Esophagus muscularis mucosa (tissue), 4 donors: Measurements from ENCODE around the gene MBTPS1. TPM values are rescaled to one million over a fixed set of nuclear protein-coding genes. Genes with fewer than 3 reads are reported as not detected.

Source experiments
- DNase-seq: peaks from one replicate; pipeline ENCODE4 v3.0.0-alpha.2; 2017; ENCODE audit errors: extremely low spot score
- H3K27ac ChIP-seq, 4 donors: fragments of 200-600 bp; sonication (generic); replicated peaks in 1 of 4; 1 replicate in 3 of 4; 2 replicates in 1 of 4; pipeline ENCODE4 v1.5.1; 2016 to 2019; ENCODE audit warnings: mild to moderate bottlenecking in 1 of 4
- H3K27me3 ChIP-seq, 4 donors: fragments of 200-600 bp; sonication (generic); one replicate each; pipeline versions ENCODE4 v1.5.1 to v1.6.0; 2016 to 2019
- H3K36me3 ChIP-seq, 4 donors: fragments of 200-600 bp; sonication (generic); one replicate each; pipeline ENCODE4 v1.5.1; 2016 to 2019
- H3K4me1 ChIP-seq, 4 donors: fragments of 200-600 bp; sonication (generic); one replicate each; pipeline ENCODE4 v1.5.1; 2016 to 2019
- H3K4me3 ChIP-seq, 4 donors: fragments of 200-600 bp; sonication (generic); 1 replicate in 2 of 4; 2 replicates in 2 of 4; pipeline ENCODE4 v1.5.1; 2016 to 2019; ENCODE audit warnings: mild to moderate bottlenecking in 4 of 4, moderate library complexity in 1 of 4
- H3K9me3 ChIP-seq, 4 donors: fragments of 200-600 bp; sonication (generic); 1 replicate in 3 of 4; 2 replicates in 1 of 4; pipeline ENCODE4 v1.5.1; 2016 to 2019
- EP300 ChIP-seq: sonication (generic); formaldehyde crosslinking; IDR thresholded peaks from one replicate; pipeline ENCODE4 v1.6.1; 2017; ENCODE audit warnings: antibody characterized with exemption
- POLR2A ChIP-seq: fragments of 450-650 bp; IDR thresholded peaks from one replicate; pipeline ENCODE4 v1.6.1; 2017; ENCODE audit warnings: antibody characterized with exemption, moderate library complexity, mild to moderate bottlenecking, low read depth
- POLR2AphosphoS5 ChIP-seq, 2 donors: sonication (generic); formaldehyde crosslinking; IDR thresholded peaks; one replicate each; pipeline ENCODE4 v1.6.1; 2017; ENCODE audit warnings: antibody characterized with exemption in 2 of 2
- WGBS: methylation state at CpG from one replicate; pipeline ENCODE4 v1.1.5; 2018; 5-methylcytosine and 5-hydroxymethylcytosine counted together
- intact Hi-C: fragments of 100-400 bp; cut with DNase I; formaldehyde crosslinking; loops from one replicate; pipeline ENCODE4 v1.15.1; 2023
- total RNA-seq, 4 donors: library from RNA; depleted of rRNA; stranded (reverse); fragments of >200 nt; gene quantifications; one replicate each; pipeline versions ENCODE4 v1.1.0 to v1.2.1, GENCODE V29; 2016
- TF ChIP-seq, protein P1 (sequence below), 3 experiments: fragments of 200-600 bp in 2 of 3; fragments of 450-650 bp in 1 of 3; sonication (generic) in 2 of 3; IDR thresholded peaks; one replicate each; pipeline ENCODE4 v1.5.1; 2017 to 2019; ENCODE audit warnings: antibody characterized with exemption in 3 of 3, mild to moderate bottlenecking in 2 of 3, moderate library complexity in 1 of 3

MBTPS1 gene
- total RNA-seq, 4 donors from 2014 or later = 72.4 to 86.6 (median 82.6) TPM

DNA sequence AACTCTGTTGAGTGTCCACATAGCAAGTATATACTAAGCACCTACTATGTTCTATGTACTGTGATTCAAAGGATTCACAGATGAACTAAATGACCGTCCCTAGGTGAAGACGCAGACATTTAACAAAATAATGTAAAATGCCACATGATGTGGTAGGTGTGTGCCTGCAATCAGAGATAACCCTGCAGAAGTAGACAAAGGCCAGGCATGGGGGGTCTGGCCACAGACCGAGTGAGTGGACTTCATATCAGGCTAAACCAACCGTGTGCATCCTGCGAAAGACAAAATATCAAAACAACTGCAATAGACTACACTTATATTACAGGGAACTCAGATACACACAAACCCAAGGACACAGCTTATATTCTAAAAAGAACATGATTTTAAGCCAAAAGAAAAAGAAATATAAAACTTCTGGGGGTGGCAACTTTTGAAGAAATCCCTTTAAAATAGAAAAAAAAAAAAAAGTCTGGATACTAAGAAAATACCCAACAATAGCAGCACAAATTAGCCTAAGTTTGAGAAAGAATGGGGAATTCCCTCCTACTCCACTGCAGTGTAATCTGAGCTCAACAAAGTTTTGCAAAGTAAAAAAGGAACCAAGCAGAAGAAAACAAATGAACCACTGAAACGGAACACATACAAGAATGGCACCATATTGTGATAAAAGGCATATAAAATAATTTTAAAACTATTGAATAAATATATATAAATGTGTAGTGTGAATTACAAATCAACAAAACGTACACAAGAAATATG lies 16.0 kb upstream of the MBTPS1 start:
- Histone ChIP-seq H3K27ac (no peak overlapping the region), H3K4me3 (no peak overlapping the region), H3K36me3 (peaks cover 0 to 35% (median 23%) of the 10 kb centered on the region in 4 donors), H3K27me3 (no peaks in the 10 kb centered on the region), H3K4me1 (peaks cover 0 to 7% (median 0%) of the 10 kb centered on the region in 4 donors), H3K9me3 (no peaks in the 10 kb centered on the region)
- intact Hi-C loops = no loop called here
- no peak for DNase-seq
- WGBS = 92% methylated on average over 7 of the region's 7 CpGs
- no peak for TF ChIP-seq POLR2A
- TF ChIP-seq EP300 = no peak
- TF ChIP-seq, protein P1, sequence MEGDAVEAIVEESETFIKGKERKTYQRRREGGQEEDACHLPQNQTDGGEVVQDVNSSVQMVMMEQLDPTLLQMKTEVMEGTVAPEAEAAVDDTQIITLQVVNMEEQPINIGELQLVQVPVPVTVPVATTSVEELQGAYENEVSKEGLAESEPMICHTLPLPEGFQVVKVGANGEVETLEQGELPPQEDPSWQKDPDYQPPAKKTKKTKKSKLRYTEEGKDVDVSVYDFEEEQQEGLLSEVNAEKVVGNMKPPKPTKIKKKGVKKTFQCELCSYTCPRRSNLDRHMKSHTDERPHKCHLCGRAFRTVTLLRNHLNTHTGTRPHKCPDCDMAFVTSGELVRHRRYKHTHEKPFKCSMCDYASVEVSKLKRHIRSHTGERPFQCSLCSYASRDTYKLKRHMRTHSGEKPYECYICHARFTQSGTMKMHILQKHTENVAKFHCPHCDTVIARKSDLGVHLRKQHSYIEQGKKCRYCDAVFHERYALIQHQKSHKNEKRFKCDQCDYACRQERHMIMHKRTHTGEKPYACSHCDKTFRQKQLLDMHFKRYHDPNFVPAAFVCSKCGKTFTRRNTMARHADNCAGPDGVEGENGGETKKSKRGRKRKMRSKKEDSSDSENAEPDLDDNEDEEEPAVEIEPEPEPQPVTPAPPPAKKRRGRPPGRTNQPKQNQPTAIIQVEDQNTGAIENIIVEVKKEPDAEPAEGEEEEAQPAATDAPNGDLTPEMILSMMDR (IDR thresholded peaks at IDR 0.05) = no peak
- no peak for TF ChIP-seq POLR2AphosphoS5 (IDR thresholded peaks at IDR 0.05)

DNA sequence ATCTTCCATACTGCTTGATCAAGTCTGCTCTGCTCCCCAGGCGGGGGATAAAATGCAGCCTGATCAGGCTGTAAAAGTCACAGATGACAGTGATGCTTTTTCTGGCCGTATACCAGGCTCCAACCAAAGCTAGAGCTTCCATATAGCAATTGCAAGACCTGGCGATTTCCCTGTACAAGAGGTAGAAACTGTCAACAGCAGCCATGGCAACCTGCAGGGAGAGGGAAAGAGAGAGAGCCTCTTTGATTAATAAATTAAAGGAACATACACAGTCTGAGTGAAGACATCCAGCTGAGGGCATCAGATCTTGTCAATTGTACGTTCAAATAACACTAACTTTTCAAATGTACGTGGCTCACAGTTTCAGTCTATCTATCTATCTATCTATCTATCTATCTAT lies 14.4 kb upstream of the MBTPS1 start:
- intact Hi-C loops = no loop called here
- Histone ChIP-seq H3K4me1 (peaks cover 0 to 3% (median 0%) of the 10 kb centered on the region in 4 donors), H3K9me3 (no peaks in the 10 kb centered on the region), H3K27ac (no peak overlapping the region), H3K27me3 (no peaks in the 10 kb centered on the region), H3K36me3 (peaks cover 0 to 42% (median 30%) of the 10 kb centered on the region in 4 donors), H3K4me3 (no peak overlapping the region)
- 78% methylated on average over 5 of the region's 5 CpGs for WGBS
- no peak for DNase-seq
- TF ChIP-seq EP300 = no peak
- TF ChIP-seq, protein P1 (IDR thresholded peaks at IDR 0.05) = no peak
- no peak for TF ChIP-seq POLR2A
- no peak for TF ChIP-seq POLR2AphosphoS5 (IDR thresholded peaks at IDR 0.05)

DNA sequence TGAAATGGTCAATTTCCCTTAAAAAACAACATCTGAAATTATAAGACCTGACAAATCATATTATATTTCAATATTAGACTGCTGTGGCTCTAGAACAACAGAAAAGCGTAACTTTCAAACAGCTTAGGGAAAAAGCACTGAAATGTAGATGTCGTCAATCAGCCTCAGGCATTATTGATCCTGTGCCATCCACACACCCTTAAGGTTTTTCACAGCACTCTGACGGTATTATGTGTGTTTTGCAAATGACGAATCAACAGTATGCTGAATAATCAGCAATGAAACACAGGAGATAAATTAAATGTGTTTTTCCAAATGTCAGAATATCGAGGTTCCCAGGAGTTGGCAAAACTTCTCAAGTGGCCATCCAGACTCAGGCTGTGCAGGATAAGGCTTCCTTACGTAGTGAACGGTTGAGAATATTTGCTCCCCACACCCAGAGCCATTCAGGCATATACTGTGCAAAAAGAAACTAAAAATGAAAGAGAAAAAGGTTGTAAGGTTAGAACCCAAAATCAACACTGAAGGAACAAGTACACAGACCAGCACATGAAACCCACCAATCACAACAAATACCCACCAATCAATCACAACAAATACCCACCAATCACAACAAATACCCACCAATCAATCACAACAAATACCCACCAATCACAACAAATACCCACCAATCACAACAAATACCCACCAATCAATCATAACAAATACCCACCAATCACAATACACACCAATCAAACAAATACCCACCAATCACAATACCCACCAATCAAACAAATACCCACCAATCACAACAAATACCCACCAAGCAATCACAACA lies 7.7 kb upstream of the MBTPS1 start:
- Histone ChIP-seq H3K9me3 (no peaks in the 10 kb centered on the region), H3K4me3 (no peak overlapping the region), H3K4me1 (no peaks in the 10 kb centered on the region), H3K27me3 (no peaks in the 10 kb centered on the region), H3K36me3 (peaks cover 0 to 58% (median 39%) of the 10 kb centered on the region in 4 donors), H3K27ac (no peak overlapping the region)
- intact Hi-C loops = no loop called here
- no peak for DNase-seq
- TF ChIP-seq POLR2A = no peak
- no peak for TF ChIP-seq POLR2AphosphoS5 (IDR thresholded peaks at IDR 0.05)
- WGBS = 91% methylated on average over 7 of the region's 7 CpGs

DNA sequence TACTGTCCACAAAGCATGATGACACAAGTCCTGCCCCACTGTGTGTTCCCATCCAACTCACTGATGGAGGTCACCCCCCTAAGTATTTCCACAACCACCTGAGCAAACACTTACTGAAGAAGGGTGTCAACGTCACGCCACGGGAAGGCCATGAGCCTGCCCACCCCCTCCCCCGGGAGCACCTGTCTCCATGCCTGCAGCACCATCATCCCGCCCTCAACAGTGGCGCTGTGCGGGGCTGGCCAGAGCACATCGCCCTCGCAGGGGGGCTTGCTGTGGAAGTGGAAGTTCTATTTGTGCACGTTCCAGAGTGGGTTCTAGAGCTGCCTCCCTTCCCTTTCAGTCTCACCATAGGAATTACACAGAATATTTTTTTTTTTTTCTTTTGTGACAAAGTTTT lies 4.3 kb upstream of the MBTPS1 start:
- intact Hi-C loops = no loop called here
- H3K27ac ChIP-seq = no peak overlapping the region
- H3K9me3 ChIP-seq = no peaks in the 10 kb centered on the region
- WGBS = 89% methylated on average over 10 of the region's 10 CpGs
- H3K4me1 ChIP-seq = peaks cover 7 to 10% (median 9%) of the 10 kb centered on the region in 4 donors
- DNase-seq = no peak
- H3K27me3 ChIP-seq = no peaks in the 10 kb centered on the region
- peaks cover 0 to 32% (median 21%) of the 10 kb centered on the region in 4 donors for H3K36me3 ChIP-seq
- TF ChIP-seq, protein P1 (IDR thresholded peaks at IDR 0.05) = no peak
- TF ChIP-seq EP300 (no peak), POLR2AphosphoS5 (IDR thresholded peaks at IDR 0.05) (no peak), POLR2A (no peak)
- H3K4me3 ChIP-seq = no peak overlapping the region

DNA sequence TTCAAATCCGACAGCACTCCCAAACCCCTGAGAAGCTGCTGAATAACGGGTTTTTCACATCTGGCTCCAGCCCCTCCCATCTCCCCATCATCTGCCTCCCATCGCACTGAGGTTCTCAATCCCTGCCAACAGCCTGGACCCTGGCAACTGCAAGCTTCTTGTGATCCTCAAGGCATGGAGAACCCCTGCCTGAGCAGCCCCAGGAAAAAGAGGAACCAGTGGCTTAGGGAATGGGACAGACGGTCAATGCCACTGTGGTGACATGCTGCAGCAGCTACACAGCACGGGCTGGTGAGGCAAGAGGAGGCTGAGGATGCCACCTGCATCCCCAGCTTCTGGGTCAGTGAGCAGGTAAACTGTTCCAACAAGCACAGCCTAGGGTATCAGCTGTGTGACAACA lies 3.3 kb upstream of the MBTPS1 start:
- Histone ChIP-seq H3K9me3 (no peaks in the 10 kb centered on the region), H3K36me3 (peaks cover 0 to 28% (median 21%) of the 10 kb centered on the region in 4 donors), H3K27ac (no peak overlapping the region), H3K27me3 (no peaks in the 10 kb centered on the region), H3K4me1 (peaks cover 16 to 20% (median 19%) of the 10 kb centered on the region in 4 donors), H3K4me3 (no peak overlapping the region)
- TF ChIP-seq, protein P1 (IDR thresholded peaks at IDR 0.05) = no peak
- no peak for TF ChIP-seq EP300
- no peak for TF ChIP-seq POLR2A
- no peak for TF ChIP-seq POLR2AphosphoS5 (IDR thresholded peaks at IDR 0.05)
- DNase-seq = no peak
- intact Hi-C loops = no loop called here
- WGBS = 74% methylated on average over 3 of the region's 5 CpGs
